Ovary (tissue), 9 donors: ENCODE data around the gene ITGB1BP1. TPM values are rescaled to one million over a fixed set of nuclear protein-coding genes. Genes with fewer than 3 reads are reported as not detected.
A peak's percentile ranks its signal among the peaks of the same experiment; 100 is the strongest.

Source experiments
- DNase-seq, 5 donors: peaks; one replicate each; pipeline ENCODE4 v3.0.0-alpha.2; 2019 to 2020
- H3K27ac ChIP-seq, 2 donors: fragments of 200-600 bp; one replicate each; pipeline versions ENCODE4 v1.5.1 to v1.8.0; 2019 to 2022
- H3K27me3 ChIP-seq: fragments of 200-600 bp; one replicate; pipeline ENCODE4 v1.8.0; 2022
- H3K36me3 ChIP-seq: fragments of 200-600 bp; sonication (generic); one replicate; pipeline ENCODE4 v1.5.1; 2019
- H3K4me1 ChIP-seq: one replicate; pipeline ENCODE4 v1.8.1; 2013; ENCODE audit warnings: mild to moderate bottlenecking, moderate library complexity; ENCODE audit not compliant: insufficient read depth
- H3K4me3 ChIP-seq: fragments of 200-600 bp; sonication (generic); one replicate; pipeline ENCODE4 v1.5.1; 2017
- H3K9me3 ChIP-seq, 2 donors: fragments of 200-600 bp in 1 of 2; sonication (generic) in 1 of 2; one replicate each; pipeline versions ENCODE4 v1.5.1 to v1.8.1; 2013 to 2019; ENCODE audit warnings: mild to moderate bottlenecking in 1 of 2, moderate library complexity in 1 of 2
- EP300 ChIP-seq: sonication (generic); formaldehyde crosslinking; IDR thresholded peaks from one replicate; pipeline ENCODE4 v1.6.1; 2017; ENCODE audit warnings: antibody characterized with exemption
- POLR2A ChIP-seq: fragments of 450-650 bp; IDR thresholded peaks from one replicate; pipeline ENCODE4 v1.6.1; 2017; ENCODE audit warnings: antibody characterized with exemption, mild to moderate bottlenecking, moderate library complexity
- WGBS, 3 donors: extraction: QIAGEN DNeasy Blood & Tissue Kit in 1 of 3; methylation state at CpG; one replicate each; pipeline versions ENCODE4 v1.1.5 to v1.1.7; 2013 to 2017; 5-methylcytosine and 5-hydroxymethylcytosine counted together
- intact Hi-C, 4 donors: fragments of 100-400 bp; cut with DNase I; formaldehyde crosslinking; loops; one replicate each; pipeline versions ENCODE4 v1.11.0 to v1.15.1; 2022 to 2023
- polyA plus RNA-seq, 2 donors: library from polyadenylated mRNA; stranded (reverse); fragments of 200-250 nt in 1 of 2; fragments of 350-450 nt in 1 of 2; fragmentation: Illumina TruSeq in 1 of 2; extraction: RNeasy Lipid Tissue Mini Kit (QIAGEN cat#74804) in 1 of 2; gene quantifications; one replicate each; pipeline ENCODE4 v1.2.3, GENCODE V29; 2013 to 2014
- total RNA-seq, 7 donors: library from RNA; depleted of rRNA in 2 of 7; stranded (reverse); fragments of >200 nt in 2 of 7; fragmentation: NEBNext Ultra II Directional in 3 of 7; extraction: Animal tissue kit (Norgen Biotek cat#: 25700) in 3 of 7; gene quantifications; one replicate each; pipeline versions ENCODE4 v1.1.0 to v1.2.4, GENCODE V29; 2016 to 2023
- TF ChIP-seq, protein P1 (sequence below), 3 donors: fragments of 450-650 bp in 2 of 3; fragments of 200-600 bp in 1 of 3; IDR thresholded peaks; one replicate each; pipeline versions ENCODE4 v1.5.1 to v1.8.0; 2016 to 2022; ENCODE audit warnings: antibody characterized with exemption in 3 of 3, mild to moderate bottlenecking in 1 of 3
- donor health status: DM: no; HTN: no; CAD: no; lungs with moderate emphysema.
- donor health status: DM: no; HTN: no; CAD: no.
- donor health status: Bipolar disorder and iron deficiency.
- donor health status: DM: yes; HTN: yes; CAD: no.
- donor health status: DM: no; HTN: no; CAD: no.
- donor health status: DM: yes; HTN: yes; CAD: no.

The ITGB1BP1 gene
- total and polyA plus RNA-seq, 9 donors, result 14.5 to 82.2 (median 64.5) TPM

DNA sequence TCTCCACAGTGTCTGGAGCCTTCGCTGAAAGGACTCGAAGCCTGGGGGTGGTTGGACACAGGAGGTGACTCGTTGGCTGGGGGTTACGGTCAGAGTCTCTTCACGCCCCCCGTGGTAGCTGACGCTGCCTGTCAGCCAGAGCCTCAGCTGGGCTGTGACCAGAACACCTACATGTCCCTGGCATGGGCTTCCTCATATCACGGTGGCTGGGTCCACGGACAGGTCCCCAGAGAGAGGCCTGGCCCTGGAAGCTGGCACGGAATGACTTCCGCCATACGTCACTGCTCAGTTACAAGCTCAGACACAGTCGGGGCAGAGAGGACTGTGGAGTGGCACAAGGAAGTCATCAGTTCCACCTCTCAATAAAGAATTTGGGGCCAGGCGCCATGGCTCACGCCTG is 28.5 kb downstream of the ITGB1BP1 start:
- Histone ChIP-seq H3K36me3 (no peaks in the 10 kb centered on the region), H3K4me1 (no peaks in the 10 kb centered on the region), H3K4me3 (no peak overlapping the region), H3K27me3 (no peaks in the 10 kb centered on the region), H3K27ac (no peak overlapping the region), H3K9me3 (no peaks in the 10 kb centered on the region)
- 92 to 95% (median 92%) methylated on average over 15 of the region's 15 CpGs for WGBS, 3 donors
- intact Hi-C loops, result no loop called here
- peak in 1 of 5 donors; percentile 18 for DNase-seq
- TF ChIP-seq POLR2A (no peak), EP300 (no peak)
- TF ChIP-seq, protein P1, sequence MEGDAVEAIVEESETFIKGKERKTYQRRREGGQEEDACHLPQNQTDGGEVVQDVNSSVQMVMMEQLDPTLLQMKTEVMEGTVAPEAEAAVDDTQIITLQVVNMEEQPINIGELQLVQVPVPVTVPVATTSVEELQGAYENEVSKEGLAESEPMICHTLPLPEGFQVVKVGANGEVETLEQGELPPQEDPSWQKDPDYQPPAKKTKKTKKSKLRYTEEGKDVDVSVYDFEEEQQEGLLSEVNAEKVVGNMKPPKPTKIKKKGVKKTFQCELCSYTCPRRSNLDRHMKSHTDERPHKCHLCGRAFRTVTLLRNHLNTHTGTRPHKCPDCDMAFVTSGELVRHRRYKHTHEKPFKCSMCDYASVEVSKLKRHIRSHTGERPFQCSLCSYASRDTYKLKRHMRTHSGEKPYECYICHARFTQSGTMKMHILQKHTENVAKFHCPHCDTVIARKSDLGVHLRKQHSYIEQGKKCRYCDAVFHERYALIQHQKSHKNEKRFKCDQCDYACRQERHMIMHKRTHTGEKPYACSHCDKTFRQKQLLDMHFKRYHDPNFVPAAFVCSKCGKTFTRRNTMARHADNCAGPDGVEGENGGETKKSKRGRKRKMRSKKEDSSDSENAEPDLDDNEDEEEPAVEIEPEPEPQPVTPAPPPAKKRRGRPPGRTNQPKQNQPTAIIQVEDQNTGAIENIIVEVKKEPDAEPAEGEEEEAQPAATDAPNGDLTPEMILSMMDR (IDR thresholded peaks at IDR 0.05), result no peak

DNA sequence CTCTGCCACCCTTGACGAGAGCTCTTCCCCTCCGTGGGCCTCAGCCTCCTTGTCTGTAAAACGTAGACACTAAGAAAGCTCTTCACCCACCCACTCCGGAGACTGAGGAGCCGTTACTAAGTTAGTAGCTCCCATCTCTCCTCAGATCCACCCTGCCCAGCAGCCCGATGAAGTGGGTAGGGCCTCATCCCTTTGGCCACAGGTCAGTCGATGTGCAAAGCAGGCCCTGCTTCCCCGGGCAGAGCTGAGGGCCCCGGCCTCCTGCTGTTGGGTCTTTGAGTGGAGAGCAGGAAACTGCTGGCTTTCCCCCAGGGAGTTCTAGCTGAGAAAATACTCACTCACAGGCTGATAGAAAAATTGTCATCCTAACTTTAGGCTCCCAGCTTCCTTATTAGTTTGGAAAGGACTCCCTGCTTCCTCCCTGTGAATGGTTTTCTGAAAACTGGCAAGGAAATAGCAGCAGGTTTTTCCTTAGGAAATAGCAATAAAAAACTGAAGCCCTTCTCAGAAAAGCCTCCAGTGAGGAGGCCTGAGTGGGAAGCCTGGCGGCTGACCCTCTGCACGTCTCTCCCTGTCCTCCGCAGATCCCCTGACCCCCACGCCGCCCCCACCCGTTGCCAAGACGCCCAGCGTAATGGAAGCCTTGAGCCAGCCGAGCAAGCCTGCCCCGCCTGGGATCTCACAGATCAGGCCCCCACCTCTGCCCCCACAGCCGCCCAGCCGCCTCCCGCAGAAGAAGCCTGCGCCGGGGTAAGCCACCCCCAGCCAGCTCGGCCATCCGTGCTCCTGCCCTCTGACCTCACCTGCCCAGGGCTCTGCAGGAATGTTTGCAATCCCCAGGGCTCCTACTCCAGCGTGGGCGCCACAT is 30.2 kb downstream of the ITGB1BP1 start:
- H3K27me3 ChIP-seq, result no peaks in the 10 kb centered on the region
- H3K27ac ChIP-seq, result peak overlapping the region in 1 of 2 donors; percentile 19
- no peak overlapping the region for H3K4me3 ChIP-seq
- H3K36me3 ChIP-seq, result no peaks in the 10 kb centered on the region
- DNase-seq, result peak in 2 of 5 donors; percentile 43 to 48
- no peaks in the 10 kb centered on the region for H3K4me1 ChIP-seq
- intact Hi-C loops, result no loop called here
- no peaks in the 10 kb centered on the region for H3K9me3 ChIP-seq
- 54 to 67% (median 62%) methylated on average over 28 of the region's 28 CpGs for WGBS, 3 donors
- TF ChIP-seq POLR2A (no peak), EP300 (no peak)
- TF ChIP-seq, protein P1 (IDR thresholded peaks at IDR 0.05), result no peak

DNA sequence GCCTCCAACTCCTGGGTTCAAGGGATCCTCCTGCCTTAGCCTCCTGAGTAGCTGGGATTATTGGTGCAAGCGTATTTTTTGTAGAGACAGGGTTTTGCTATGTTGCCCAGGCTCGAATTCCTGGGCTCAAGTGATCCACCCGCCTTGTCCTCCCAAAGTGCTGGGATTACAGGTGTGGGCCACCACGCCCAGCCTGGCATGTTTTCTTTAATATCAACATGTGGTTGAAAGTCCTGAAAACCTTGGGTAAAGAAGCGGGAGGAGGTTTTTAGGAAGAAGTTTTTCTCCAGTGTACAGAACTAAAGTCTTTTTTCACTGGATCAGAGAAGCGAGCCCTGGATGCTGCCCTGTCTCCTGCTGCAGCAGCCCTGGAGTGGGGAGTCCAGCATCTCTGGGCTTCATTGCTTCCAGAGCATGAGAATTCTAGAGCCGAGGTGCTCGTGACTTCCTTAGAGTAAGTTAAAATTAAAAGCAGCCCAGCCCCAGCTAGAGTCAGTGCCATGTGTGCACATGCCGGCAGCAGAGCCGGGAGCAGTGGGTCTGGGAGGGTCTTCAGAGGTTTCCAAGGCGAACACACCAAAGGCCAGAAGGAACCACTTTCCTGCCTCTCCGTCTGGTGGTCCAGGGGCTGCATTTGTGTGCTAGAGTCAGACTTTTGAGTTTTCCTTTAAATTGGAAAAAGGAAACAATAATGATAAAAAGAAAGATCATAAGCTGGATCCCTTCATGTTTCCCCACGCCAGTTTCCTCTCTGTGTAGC is 31.2 kb downstream of the ITGB1BP1 start:
- H3K36me3 ChIP-seq, result no peaks in the 10 kb centered on the region
- H3K27me3 ChIP-seq, result no peaks in the 10 kb centered on the region
- H3K4me3 ChIP-seq, result no peak overlapping the region
- no peaks in the 10 kb centered on the region for H3K9me3 ChIP-seq
- DNase-seq, result peak in 1 of 5 donors; percentile 7
- TF ChIP-seq POLR2A, result no peak
- no peaks in the 10 kb centered on the region for H3K4me1 ChIP-seq
- 87 to 91% (median 91%) methylated on average over 13 of the region's 13 CpGs for WGBS, 3 donors
- peak overlapping the region in 1 of 2 donors; percentile 19 for H3K27ac ChIP-seq
- intact Hi-C loops, result no loop called here

DNA sequence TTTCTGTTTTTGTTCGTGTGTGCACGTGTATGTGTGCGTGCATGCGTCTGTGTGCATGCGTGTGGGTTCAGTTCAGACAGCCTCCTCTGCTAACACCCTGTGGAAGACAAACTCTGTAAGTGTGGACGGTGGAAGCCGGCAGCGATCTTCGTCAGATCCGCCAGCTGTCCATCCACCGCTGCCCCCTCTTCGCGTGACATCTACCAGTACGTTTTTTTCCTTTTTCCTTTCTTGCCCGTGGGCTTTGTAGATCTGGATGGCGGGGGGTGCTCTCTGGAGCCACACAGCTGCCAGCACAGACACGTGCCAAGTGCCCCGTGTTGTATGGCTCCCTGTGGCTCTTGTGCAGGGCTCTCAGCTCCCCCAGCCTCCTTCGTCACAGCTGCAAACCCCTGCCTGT is 32.3 kb downstream of the ITGB1BP1 start:
- Histone ChIP-seq H3K27ac (no peak overlapping the region), H3K27me3 (no peaks in the 10 kb centered on the region), H3K9me3 (no peaks in the 10 kb centered on the region), H3K4me3 (no peak overlapping the region), H3K4me1 (no peaks in the 10 kb centered on the region), H3K36me3 (no peaks in the 10 kb centered on the region)
- TF ChIP-seq EP300, result no peak
- TF ChIP-seq POLR2A, result no peak
- TF ChIP-seq, protein P1 (IDR thresholded peaks at IDR 0.05), result no peak
- DNase-seq, result peak in 1 of 5 donors; percentile 23
- intact Hi-C loops, result no loop called here
- 86 to 91% (median 88%) methylated on average over 19 of the region's 19 CpGs for WGBS, 3 donors
